K562 (cell line): ENCODE measurements around the gene PRDM10. TPM values are rescaled to one million over a fixed set of nuclear protein-coding genes. Genes with fewer than 3 reads are reported as not detected.

Experiments used
- E2F3 ChIP-seq: fragments of 250-450 bp; sonication (Bioruptor Pico); IDR thresholded peaks from 2 replicates; pipeline ENCODE4 v1.4.0; 2020; ENCODE audit warnings: mild to moderate bottlenecking
- ELF1 ChIP-seq: fragments of 200-800 bp; sonication (Bioruptor generic); IDR thresholded peaks from 2 replicates; pipeline ENCODE4 v1.6.1; 2016; ENCODE audit warnings: missing genetic modification characterization, missing compliant biosample characterization
- ETV6 ChIP-seq, 3 experiments: fragments of 150-350 bp in 1 of 3; sonication (generic) in 1 of 3; formaldehyde crosslinking in 1 of 3; IDR thresholded peaks; 2 replicates each; pipeline versions ENCODE4 v1.6.1 to v1.8.0; 2014 to 2022; ENCODE audit warnings: borderline replicate concordance in 2 of 3, low read depth in 2 of 3, antibody characterized with exemption in 1 of 3, low read length in 1 of 3, mild to moderate bottlenecking in 1 of 3, missing genetic modification reagents in 1 of 3
- HDAC1 ChIP-seq, 2 experiments: fragments of 450-650 bp; IDR thresholded peaks; 2 replicates each; pipeline ENCODE4 v1.6.1; 2016 to 2017; ENCODE audit warnings: inconsistent platforms in 1 of 2, mild to moderate bottlenecking in 1 of 2, moderate library complexity in 1 of 2
- MBD2 ChIP-seq: sonication (generic); IDR thresholded peaks from 2 replicates; pipeline ENCODE4 v1.6.1; 2016; ENCODE audit warnings: low read depth, borderline replicate concordance
- MLLT1 ChIP-seq, 2 experiments: fragments of 450-650 bp; IDR thresholded peaks; 2 replicates each; pipeline ENCODE4 v1.6.1; 2016
- MTA2 ChIP-seq: fragments of 450-650 bp; IDR thresholded peaks from 2 replicates; pipeline ENCODE4 v1.6.1; 2016; ENCODE audit warnings: low read depth
- PHF21A ChIP-seq: fragments of 450-650 bp; IDR thresholded peaks from 2 replicates; pipeline ENCODE4 v1.6.1; 2017; ENCODE audit warnings: low read depth, borderline replicate concordance
- POLR2B ChIP-seq: fragments of 450-650 bp; IDR thresholded peaks from 2 replicates; pipeline ENCODE4 v1.6.1; 2018; ENCODE audit warnings: low read depth; ENCODE audit not compliant: partially characterized antibody
- PRDM10 ChIP-seq: fragments of 450-650 bp; IDR thresholded peaks from 2 replicates; pipeline ENCODE4 v1.6.1; 2018; ENCODE audit not compliant: partially characterized antibody
- PURB ChIP-seq: sonication (generic); formaldehyde crosslinking; IDR thresholded peaks from 2 replicates; pipeline ENCODE4 v1.9.0; 2021; ENCODE audit warnings: low read depth, mild to moderate bottlenecking, missing genetic modification reagents
- TAF7 ChIP-seq: fragments of 450-650 bp; IDR thresholded peaks from 2 replicates; pipeline ENCODE4 v1.6.1; 2016; ENCODE audit warnings: missing genetic modification characterization, missing compliant biosample characterization
- ZNF644 ChIP-seq: fragments of 200-800 bp; sonication (Bioruptor generic); IDR thresholded peaks from 2 replicates; pipeline ENCODE4 v1.6.1; 2016; ENCODE audit warnings: low read depth, missing genetic modification characterization, missing compliant biosample characterization
- polyA plus RNA-seq, 8 experiments: library from polyadenylated mRNA; depleted of rRNA in 4 of 8; stranded (reverse) in 5 of 8; unstranded in 3 of 8; fragments of >200 nt; fragmentation: Nextera tagmentation in 2 of 8; fragmentation: Illumina TruSeq in 1 of 8; extraction: Ambion mirVana in 2 of 8; extraction: Trizol in 1 of 8; gene quantifications; 2 replicates each; pipeline versions ENCODE4 v1.2.1 to v1.2.3, GENCODE V29; 2011 to 2014; ENCODE audit warnings: inconsistent platforms in 1 of 8, missing spikeins in 1 of 8
- total RNA-seq, 7 experiments: library from RNA; depleted of rRNA in 6 of 7; stranded (reverse); fragments of >200 nt in 6 of 7; fragmentation: Illumina TruSeq in 2 of 7; extraction: Trizol in 2 of 7; gene quantifications; 2 replicates each; pipeline versions ENCODE4 v1.2.1 to v1.2.3, GENCODE V29; 2011 to 2021; ENCODE audit warnings: low replicate concordance in 1 of 7
- TF ChIP-seq, protein P1 (sequence below): sonication (generic); IDR thresholded peaks from 2 replicates; pipeline ENCODE4 v1.6.1; 2016
- TF ChIP-seq, protein P2 (sequence below): fragments of 250-450 bp; sonication (Bioruptor Pico); IDR thresholded peaks from 2 replicates; pipeline ENCODE4 v1.5.0; 2021

The PRDM10 gene
- total and polyA plus RNA-seq, 9 of the 15 experiments (the other 6 are each of a cell fraction or from before 2014, with no cell fraction given) = 0.89 to 9.3 (median 4.5) TPM

DNA sequence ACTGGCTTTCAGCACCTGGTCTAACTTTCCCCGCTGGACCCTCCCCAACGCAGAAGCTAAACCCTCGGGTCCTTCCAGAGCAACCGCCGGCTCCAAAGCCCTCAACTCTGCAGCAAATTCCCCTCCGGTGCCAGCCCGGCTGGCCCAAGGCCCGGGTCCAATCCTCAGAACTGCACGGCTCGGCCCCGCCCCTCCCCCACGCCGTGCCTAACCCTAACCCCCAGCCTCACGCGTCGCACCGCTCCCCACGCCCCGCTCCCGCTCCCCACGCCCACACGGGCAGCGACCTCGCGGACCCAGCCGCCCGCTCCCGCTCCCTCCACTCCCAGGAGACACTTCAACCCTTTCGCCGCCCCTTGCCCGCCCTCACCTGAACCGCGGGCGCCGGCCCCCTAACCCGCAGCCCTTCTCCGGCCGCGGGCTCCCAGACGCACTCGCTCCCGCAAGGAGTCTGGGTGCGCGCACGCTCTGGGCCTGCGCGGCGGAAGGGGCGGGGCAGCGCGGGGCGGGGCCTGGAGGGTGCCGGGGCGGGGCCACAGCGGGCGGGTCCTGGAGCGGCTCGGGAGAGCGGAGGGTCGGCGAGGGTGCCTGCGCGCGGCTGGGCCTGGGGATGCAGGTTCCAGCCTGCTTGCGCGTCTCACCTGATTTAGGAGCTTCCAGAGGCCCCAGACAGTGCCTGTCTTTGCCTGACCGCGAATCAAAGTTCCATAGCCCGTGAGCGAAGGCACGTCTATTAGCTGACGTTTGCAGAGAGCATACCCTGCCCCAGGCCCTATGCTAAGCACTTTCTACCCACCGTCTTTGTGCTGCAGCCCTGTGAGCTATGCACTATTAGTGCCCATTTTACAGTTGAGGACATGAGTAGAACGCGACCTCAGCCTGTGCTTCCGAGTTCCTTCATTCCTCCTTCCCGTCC lies 107.3 kb downstream of the PRDM10 start, which contains the start of gene NFRKB (continued):
- no peak for TF ChIP-seq ZNF644 (tag)
- peak; percentile 35; the same call in 1 of the 2 replicates for TF ChIP-seq MBD2
- peak; percentile 67 for TF ChIP-seq POLR2B
- no peak for TF ChIP-seq TAF7 (tag)
- TF ChIP-seq PHF21A = no peak
- peak in 1 of 2 experiments; percentile 83; a peak in 2 of 4 replicates for TF ChIP-seq HDAC1 (IDR thresholded peaks at IDR 0.05)
- no peak for TF ChIP-seq PRDM10
- peak in 1 of 2 experiments; percentile 30; a peak in 1 of 4 replicates for TF ChIP-seq MLLT1 (IDR thresholded peaks at IDR 0.05)
- TF ChIP-seq E2F3 (CRISPR knock-in tag) = no peak
- TF ChIP-seq, protein P1, sequence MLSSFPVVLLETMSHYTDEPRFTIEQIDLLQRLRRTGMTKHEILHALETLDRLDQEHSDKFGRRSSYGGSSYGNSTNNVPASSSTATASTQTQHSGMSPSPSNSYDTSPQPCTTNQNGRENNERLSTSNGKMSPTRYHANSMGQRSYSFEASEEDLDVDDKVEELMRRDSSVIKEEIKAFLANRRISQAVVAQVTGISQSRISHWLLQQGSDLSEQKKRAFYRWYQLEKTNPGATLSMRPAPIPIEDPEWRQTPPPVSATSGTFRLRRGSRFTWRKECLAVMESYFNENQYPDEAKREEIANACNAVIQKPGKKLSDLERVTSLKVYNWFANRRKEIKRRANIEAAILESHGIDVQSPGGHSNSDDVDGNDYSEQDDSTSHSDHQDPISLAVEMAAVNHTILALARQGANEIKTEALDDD = no peak
- no peak for TF ChIP-seq PURB (CRISPR knock-in tag)
- TF ChIP-seq, protein P2, sequence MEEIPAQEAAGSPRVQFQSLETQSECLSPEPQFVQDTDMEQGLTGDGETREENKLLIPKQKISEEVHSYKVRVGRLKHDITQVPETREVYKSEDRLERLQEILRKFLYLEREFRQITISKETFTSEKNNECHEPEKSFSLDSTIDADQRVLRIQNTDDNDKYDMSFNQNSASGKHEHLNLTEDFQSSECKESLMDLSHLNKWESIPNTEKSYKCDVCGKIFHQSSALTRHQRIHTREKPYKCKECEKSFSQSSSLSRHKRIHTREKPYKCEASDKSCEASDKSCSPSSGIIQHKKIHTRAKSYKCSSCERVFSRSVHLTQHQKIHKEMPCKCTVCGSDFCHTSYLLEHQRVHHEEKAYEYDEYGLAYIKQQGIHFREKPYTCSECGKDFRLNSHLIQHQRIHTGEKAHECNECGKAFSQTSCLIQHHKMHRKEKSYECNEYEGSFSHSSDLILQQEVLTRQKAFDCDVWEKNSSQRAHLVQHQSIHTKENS (CRISPR knock-in tag) = no peak
- TF ChIP-seq ELF1 (tag) = no peak
- TF ChIP-seq MTA2 = no peak; the same call in 1 of the 2 replicates
- no peak for TF ChIP-seq ETV6 (IDR thresholded peaks at IDR 0.05; ENCODE audit: borderline replicate concordance in 1 of 2, low read depth in 2 of 2, low read length in 1 of 2)
- TF ChIP-seq ETV6 (CRISPR knock-in tag; IDR thresholded peaks at IDR 0.05; ENCODE audit: borderline replicate concordance) = no peak
